GM19468 (cell line): ENCODE measurements around the gene NDUFS7.

Experiments used
- ATAC-seq: cut with Tn5 transposase; IDR thresholded peaks from one replicate; pipeline ENCODE4 v1.9.1; 2021; ENCODE audit warnings: mild to moderate bottlenecking, moderate library complexity, moderate number of reproducible peaks; ENCODE audit not compliant: unreplicated experiment; ENCODE audit errors: extremely low read depth

NDUFS7 gene

GRCh38 chr19:1364070-1364704, 19.5 kb upstream of the NDUFS7 start:
- no peak for ATAC-seq

DNA sequence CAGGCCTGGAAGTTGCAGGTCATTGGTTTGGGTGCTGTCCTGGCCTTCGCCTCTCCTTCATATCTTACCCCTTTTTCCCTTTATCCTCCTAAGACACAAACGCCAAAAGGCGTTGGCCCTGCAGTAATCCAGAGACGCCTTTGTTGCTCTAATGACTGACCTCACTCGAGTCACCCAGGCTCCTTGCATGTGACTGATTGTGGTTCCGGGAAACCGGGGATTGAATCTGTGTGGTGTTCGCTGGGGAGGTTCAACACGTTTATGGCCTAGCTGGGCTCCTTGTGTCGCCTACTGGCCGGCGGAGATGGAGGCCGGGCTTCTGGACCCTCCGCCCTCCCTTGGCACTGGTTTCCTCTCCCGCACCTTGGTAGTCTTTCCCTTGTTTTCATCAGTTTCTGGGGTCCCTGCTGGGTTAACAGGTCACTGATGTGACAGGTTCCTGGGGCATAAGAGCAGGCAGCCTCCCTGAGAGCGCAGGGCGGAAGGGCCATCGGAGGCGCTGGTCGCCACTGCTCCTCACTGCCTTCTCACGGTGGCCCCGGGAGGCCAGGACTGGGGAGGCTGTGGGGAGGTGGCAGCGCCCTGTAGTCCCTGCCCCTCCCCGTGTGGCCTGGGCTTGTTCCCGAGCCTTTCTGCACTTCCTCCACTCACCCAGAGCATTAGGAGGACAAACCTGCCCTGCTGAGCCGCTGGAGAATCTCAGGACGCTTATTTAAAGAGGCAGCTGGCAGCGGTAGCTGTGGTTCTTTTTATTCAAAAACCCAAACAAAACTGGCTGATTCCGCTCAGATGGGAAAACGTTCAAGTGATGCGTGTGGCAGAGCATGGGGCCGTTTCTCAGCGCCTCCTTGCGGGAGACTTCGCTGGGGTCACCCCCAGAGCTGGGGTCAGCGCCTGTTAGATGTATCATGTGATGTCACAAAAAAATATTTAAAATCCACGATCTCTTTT, 18.1 kb upstream of the NDUFS7 start:
- no peak for ATAC-seq

- no peak for ATAC-seq
These were observed 17.4 kb upstream of the NDUFS7 start for GRCh38 chr19:1366296-1366695.

- ATAC-seq = no peak
These were observed 16.5 kb upstream of the NDUFS7 start for GRCh38 chr19:1366899-1367870.

GRCh38 chr19:1369214-1369805, 14.4 kb upstream of the NDUFS7 start:
- ATAC-seq = no peak

- no peak for ATAC-seq
These were observed 12.9 kb upstream of the NDUFS7 start for GRCh38 chr19:1370579-1371361.

DNA sequence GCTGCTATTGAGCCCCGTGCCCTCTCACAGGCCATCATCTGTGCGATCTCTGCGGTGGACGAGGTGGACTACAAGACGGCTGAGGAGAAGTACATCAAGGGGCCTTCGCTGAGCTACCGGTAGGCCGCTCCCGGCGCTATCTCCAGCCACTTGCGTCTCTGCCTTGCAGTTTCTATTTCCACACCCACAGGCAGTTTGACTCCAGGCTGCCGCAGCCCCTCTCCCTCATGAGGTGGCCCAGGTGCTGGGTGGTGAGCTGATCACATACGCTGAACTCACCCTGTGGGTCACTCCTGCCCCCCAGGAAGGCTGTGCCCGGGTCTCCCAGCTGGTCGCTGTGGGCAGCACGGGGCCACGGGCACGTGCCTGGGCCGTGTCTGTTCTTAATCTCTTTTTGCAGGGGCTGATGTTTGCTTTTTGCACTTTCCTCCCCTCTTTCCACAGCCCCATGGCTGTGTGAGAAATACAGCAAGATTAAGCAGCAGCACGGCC, 10.6 kb upstream of the NDUFS7 start:
- ATAC-seq = no peak

- ATAC-seq = no peak
These were observed 10.0 kb upstream of the NDUFS7 start for GRCh38 chr19:1373534-1374249.

DNA sequence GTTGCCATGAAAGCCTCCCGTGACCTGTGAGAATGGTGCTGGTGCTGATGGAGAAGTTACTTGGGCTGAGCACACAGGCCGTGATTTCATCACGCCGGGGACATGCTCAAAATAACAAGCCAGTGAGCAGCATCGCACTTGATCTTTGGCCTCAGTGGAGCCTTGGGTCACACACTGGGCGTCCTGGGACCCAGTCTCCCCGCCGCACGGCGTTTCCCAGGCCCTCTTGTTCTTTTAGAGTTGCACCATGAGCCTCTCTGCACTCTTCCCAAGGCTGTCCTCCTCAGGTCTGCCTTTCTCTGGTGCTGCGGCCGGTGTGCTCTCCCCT, 9.5 kb upstream of the NDUFS7 start:
- ATAC-seq = no peak

DNA sequence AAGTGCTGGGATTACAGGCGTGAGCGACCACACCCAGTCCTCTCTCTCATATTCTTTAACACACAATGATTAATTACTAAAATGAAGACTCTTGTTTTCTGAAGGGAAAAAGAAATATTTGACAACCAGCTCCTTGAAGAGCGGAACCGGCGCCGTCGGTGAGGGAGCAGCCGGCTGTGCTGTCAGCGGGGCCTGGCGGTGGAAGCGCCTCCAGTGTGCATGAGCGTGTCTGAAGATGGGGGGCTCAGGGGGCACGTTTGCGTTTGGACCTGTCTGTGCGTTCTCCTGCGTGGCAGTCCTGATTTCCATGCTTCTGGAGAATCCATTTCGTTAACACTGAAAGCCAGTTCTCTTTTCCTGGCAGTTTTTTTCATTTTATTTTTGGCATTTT, 7.3 kb upstream of the NDUFS7 start:
- no peak for ATAC-seq

DNA sequence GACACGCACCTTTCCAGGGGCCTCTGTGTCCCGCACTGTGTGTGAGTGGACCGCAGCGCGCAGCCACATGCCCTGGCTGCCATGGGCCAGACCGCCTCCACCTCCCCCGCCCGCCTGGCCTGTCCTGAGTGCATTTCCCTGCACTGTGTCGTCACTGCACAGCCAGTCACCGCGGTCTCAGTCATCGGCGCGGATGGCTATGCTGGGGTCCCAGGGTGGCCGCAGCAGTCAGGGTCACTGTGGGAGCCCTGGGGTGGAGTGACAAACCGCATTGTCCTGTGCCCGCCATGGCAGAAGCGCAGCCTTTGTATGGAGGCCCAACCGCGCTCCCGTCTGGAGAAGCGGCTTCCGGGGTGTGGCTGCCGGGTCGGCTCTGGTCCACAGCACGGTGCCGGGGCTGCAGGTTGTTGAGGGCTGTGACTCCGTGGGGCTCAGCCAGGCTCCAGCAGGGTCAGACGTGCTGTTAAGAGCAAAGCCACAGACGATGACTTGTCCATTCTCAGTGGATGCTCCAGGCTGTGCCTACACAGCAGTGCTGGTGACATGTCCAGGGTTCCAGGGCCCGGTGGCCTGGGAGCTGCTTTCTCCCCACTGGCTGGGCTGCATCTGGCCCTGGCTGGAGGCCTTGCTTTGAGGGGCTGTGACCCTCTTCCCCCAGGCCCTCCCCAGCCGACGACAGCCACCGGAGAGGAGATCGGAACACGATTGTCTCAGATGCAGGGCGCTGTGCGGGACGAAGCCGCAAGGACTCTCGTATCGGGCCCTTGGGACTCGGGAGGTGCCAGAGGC, 6.3 kb upstream of the NDUFS7 start:
- ATAC-seq = no peak

DNA sequence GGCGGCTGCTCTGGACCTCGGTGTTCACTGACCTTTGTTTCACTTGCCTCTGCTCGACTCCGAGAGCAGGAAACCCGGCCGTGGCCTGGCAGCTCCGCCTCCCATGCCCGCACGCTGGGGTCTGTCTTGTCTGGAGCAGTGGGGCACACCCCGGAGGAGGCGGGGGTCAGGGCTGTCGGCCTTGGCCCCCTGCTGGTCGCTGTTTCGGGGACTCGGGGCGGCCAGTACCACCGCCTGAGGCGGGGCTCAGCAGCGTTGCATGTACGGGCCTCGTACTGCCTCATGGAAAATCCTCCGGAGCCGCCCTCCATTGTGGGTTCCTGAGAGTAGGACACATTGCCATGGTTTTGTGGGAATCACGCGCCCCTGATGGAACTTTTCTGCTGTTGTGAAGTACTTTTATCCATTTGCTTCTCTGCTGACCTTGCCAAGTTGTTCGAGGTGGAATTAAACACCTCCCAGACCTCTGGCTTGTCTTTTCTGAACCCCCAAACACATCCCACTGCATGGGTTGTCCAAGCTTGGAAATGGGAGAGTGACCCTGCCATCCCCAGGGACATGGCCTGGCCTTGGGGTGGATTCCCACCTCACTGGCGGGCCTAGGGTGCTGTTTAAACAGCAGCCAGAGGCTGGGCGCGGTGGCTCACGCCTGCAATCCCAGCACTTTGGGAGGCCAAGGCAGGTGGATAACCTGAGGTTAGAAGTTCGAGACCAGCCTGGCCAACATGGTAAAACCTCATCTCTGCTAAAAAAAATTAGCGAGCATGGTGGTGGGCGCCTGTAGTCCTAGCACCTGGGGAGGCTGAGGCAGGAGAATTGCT, 5.5 kb upstream of the NDUFS7 start:
- no peak for ATAC-seq

DNA sequence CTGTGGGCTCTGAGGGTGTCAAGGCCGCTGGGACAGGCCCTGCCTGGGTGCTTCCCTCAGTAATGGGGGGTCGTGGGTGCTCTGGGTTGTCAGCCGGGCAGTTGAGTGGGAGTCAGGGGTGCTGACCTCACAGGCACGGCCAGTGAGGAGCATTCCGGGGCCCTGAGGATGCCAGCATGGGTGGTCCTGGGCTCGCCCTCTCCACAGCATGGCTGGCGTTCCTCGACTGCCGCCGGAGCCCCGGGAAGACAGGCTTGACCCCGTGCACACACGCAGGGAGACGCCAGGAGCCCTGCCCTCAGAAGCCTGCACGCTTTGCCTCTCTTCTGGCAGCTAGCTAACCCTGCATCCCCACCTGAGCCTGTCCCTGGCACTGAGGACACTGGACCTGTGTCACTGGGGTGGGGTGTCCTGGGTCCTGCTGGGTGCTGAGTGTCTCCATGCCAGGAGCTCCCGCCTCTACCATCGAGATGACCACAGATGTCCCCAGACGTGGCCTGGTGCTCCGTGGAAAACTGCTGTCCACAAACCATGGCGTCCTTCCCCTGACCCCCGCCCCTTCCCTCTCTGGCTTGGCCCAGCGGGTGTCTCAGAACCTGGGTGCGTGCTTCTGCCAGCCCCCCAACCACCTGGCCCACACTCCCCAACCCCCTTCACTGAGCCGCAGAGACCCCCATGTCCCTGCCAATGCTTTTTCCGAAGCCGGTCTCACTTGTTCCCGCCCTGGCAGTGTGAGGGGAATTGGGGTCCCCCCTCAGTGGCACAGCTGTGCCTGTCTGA, 4.4 kb upstream of the NDUFS7 start:
- no peak for ATAC-seq

- no peak for ATAC-seq
These were observed 3.7 kb upstream of the NDUFS7 start for GRCh38 chr19:1379961-1380489.

DNA sequence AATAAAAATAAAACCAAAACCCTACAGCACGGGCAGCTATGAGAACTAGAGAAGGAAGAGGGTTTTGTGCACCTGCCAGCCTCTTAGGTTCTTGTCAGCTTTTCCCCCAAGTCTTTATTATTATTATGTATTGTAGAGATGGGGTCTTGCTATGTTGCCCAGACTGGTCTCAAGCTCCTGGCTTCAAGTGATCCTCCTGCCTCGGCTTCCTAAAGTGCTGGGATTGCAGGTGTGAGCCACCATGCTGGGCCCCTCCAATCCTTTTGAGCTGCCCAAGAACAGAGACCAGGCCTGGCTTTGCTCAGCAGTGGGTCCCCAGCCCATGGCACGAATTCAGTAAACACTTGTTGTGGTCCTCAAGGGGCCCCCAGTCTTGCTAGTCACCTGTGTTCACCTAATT, 1.5 kb upstream of the NDUFS7 start:
- no peak for ATAC-seq

DNA sequence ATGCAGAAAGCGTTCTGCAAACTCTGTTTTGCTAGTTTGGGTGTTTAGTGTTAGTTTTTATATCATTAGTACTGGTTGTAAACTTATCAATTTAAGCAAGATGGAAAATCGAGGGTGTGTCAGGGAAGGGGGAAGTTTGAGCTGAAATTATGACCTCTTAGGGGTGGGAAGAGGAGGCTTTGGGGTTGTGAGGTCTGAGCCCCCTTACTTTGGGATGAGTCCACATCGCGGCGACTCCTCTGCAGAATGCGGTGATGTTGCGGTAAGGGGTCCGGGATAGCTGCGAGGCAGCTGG, 743 bp upstream of the NDUFS7 start:
- no peak for ATAC-seq
